GM21786 (cell line): Measurements from ENCODE around the gene LAMC3.
"Not testable (repeated sequence)": the region's sequence is repeated elsewhere in the genome, so short reads cannot be mapped to it uniquely, and the experiment has no call there.

Experiments used
- ATAC-seq: cut with Tn5 transposase; IDR thresholded peaks from one replicate; pipeline ENCODE4 v1.9.1; 2021; ENCODE audit not compliant: unreplicated experiment

Gene LAMC3

GRCh38 chr9:131027872-131028179 lies 18.9 kb downstream of the LAMC3 start:
- no peak for ATAC-seq

- ATAC-seq, result no peak
Measured at GRCh38 chr9:131028221-131028884, 19.4 kb downstream of the LAMC3 start.

- ATAC-seq, result no peak
Measured at GRCh38 chr9:131028931-131029573, 20.1 kb downstream of the LAMC3 start.

- ATAC-seq, result no peak
Measured at GRCh38 chr9:131029574-131029952, 20.6 kb downstream of the LAMC3 start.

GRCh38 chr9:131030239-131031004 lies 21.4 kb downstream of the LAMC3 start:
- ATAC-seq, result no peak

GRCh38 chr9:131031005-131031641 lies 22.1 kb downstream of the LAMC3 start:
- no peak for ATAC-seq

GRCh38 chr9:131031642-131032005 lies 22.6 kb downstream of the LAMC3 start:
- ATAC-seq, result no peak

- no peak for ATAC-seq
Measured at GRCh38 chr9:131032384-131032783, 23.4 kb downstream of the LAMC3 start.

- ATAC-seq, result no peak
Measured at GRCh38 chr9:131033269-131034224, 24.6 kb downstream of the LAMC3 start.

GRCh38 chr9:131034268-131034667 lies 25.3 kb downstream of the LAMC3 start:
- ATAC-seq, result no peak

GRCh38 chr9:131034749-131035148 lies 25.8 kb downstream of the LAMC3 start:
- ATAC-seq, result not testable (repeated sequence)

GRCh38 chr9:131035548-131035947 lies 26.6 kb downstream of the LAMC3 start:
- no peak for ATAC-seq

- ATAC-seq, result no peak
Measured at GRCh38 chr9:131036071-131036470, 27.1 kb downstream of the LAMC3 start.

- no peak for ATAC-seq
Measured at GRCh38 chr9:131036529-131037334, 27.8 kb downstream of the LAMC3 start.

GRCh38 chr9:131037335-131038255 lies 28.6 kb downstream of the LAMC3 start:
- ATAC-seq, result no peak

- ATAC-seq, result no peak
Measured at GRCh38 chr9:131038256-131039128, 29.5 kb downstream of the LAMC3 start.

GRCh38 chr9:131039129-131039954 lies 30.4 kb downstream of the LAMC3 start:
- no peak for ATAC-seq
